AG09309 (cell line): ENCODE data around the gene GPR37L1.

Experiments used
- DNase-seq: peaks from one replicate; pipeline ENCODE4 v3.0.0-alpha.2; 2010; ENCODE audit warnings: low read depth
- H3K4me3 ChIP-seq: 2 replicates; pipeline ENCODE4 v1.5.1; 2011; ENCODE audit warnings: mild to moderate bottlenecking, low read depth, low read length, moderate library complexity; ENCODE audit not compliant: control insufficient read depth
- CTCF ChIP-seq: IDR thresholded peaks from 2 replicates; pipeline ENCODE4 v1.5.1; 2011; ENCODE audit warnings: mild to moderate bottlenecking, low read depth, low read length, inconsistent platforms; ENCODE audit not compliant: insufficient read depth, control insufficient read depth; ENCODE audit errors: missing control alignments

Gene GPR37L1

GRCh38 chr1:202101184-202101583, 21.5 kb upstream of the GPR37L1 start:
- TF ChIP-seq CTCF, result no peak
- H3K4me3 ChIP-seq, result no peak overlapping the region
- no peak for DNase-seq

GRCh38 chr1:202104073-202104472, 18.6 kb upstream of the GPR37L1 start:
- TF ChIP-seq CTCF, result no peak
- H3K4me3 ChIP-seq, result no peak overlapping the region
- DNase-seq, result no peak

GRCh38 chr1:202105571-202106339, 17.0 kb upstream of the GPR37L1 start:
- H3K4me3 ChIP-seq, result no peak overlapping the region
- DNase-seq, result no peak
- no peak for TF ChIP-seq CTCF

GRCh38 chr1:202106340-202107254, 16.1 kb upstream of the GPR37L1 start:
- DNase-seq, result no peak
- no peak for TF ChIP-seq CTCF

GRCh38 chr1:202107321-202107761, 15.4 kb upstream of the GPR37L1 start:
- no peak overlapping the region for H3K4me3 ChIP-seq
- TF ChIP-seq CTCF, result no peak
- DNase-seq, result no peak

More at GRCh38 chr1:202106340-202107254, 16.1 kb upstream of the GPR37L1 start:
- no peak overlapping the region for H3K4me3 ChIP-seq

GRCh38 chr1:202107801-202108731, 14.7 kb upstream of the GPR37L1 start:
- no peak for TF ChIP-seq CTCF
- no peak overlapping the region for H3K4me3 ChIP-seq
- DNase-seq, result no peak
